DMS53 treated with DMSO at 0.1 percent for 48 hours (cell line): ENCODE data around the gene MYL7.
"Not testable (repeated sequence)": the region's sequence is repeated elsewhere in the genome, so short reads cannot be mapped to it uniquely, and the experiment has no call there.

Source experiments
- DNase-seq: peaks from one replicate; lab custom pipeline; 2025; ENCODE audit not compliant: unreplicated experiment; lab: John Stamatoyannopoulos, UW

MYL7 gene

DNA sequence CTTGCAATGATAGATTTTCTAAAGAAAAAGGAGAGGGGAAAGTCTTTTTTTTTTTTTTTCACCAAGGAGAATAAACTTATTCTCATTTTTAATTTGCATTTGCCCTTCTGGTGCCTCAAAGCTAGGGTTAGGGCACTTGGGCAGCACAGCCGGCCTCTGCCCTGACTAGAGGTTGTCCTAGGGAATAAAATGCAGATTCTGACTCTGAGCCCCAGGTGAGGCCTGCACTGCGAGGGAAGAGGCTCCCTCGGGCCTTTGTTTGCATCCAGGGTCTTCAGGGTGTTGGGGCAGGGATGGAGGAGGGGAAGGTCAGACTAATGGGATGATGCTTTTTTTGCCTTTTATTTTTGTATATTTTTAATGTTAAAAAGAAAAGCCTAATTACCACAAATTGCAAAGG lies 7.8 kb downstream of the MYL7 start:
- no peak for DNase-seq

DNA sequence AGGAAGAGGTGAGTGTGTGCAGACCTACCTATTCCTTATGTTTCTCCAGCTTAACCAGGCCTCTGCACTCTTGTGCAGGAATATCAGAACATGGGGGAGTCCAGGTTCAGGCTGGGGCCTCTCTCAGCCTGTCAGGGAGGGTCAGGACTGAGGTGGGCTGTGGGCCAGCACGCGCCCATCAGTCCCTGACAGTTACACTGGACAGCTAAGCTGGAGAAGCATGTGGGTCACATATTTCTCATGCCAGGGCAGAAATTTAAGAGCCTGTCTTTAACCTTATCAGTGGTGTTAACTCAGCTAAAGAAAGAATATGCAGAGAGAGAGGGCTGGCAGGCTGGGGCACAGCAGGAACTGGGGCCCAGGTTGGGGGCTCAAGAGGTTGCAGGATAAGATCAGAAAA lies 9.1 kb downstream of the MYL7 start:
- DNase-seq: no peak

- DNase-seq: peak; percentile 26
Measured at GRCh38 chr7:44131173-44132029, 9.7 kb downstream of the MYL7 start.

DNA sequence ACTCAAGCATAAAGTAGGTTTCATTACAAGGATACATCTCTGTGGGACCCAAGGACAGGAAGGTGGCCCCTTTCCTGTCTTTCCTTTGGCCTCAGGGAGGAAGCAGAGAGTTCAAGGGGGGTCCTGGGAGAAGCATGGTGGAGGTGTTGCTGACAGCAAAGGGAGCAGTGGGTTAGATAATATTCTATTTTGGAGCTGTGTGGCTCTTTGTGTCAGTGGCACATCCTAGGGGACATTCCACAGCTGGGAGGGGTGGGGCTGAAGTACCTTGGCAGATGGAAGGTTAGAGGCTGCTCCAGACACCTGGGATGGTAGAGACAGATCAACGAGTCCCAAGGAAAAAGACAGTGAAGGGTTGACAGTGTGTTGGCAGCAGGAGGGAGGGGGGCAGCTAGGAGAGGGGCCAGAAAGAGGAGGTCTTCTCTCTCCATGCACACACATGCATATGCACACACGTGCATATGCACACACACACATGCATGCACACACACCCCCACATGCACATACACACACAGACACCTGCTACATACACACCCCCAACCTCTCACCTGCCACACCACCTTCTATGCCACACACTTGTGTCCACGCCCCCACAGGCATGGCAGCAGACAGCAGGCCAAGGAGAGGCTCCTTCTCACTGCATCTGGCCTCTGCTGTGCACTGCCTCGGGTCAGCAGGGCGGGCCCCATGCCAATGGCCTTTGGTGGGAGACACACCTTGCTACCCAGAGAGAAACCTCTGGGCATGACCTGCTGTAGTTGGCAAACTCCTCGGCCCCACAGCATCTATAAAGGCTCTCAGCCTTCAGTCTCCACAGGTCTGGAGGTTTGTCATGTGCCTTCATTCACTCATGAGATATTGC lies 12.2 kb downstream of the MYL7 start:
- DNase-seq: no peak

GRCh38 chr7:44127161-44127560 lies 14.0 kb downstream of the MYL7 start:
- DNase-seq: no peak

DNA sequence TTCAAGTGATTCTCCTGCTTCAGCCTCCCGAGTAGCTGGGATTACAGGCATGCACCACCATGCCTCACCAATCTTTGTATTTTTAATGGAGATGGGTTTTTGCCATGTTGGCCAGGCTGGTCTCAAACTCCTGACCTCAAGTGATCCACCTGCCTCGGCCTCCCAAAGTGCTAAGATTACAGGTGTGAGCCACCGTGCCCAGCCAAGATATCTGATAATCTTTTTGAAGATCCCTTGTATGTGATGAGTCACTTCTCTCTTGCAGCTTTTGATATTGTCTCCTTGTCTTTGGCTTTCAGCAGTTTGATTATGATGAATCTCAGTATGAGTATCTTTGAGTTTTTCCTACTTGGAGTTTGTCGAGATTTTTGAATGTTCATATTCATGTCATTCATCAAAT lies 14.6 kb downstream of the MYL7 start:
- not testable (repeated sequence) for DNase-seq

GRCh38 chr7:44124822-44125202 lies 16.3 kb downstream of the MYL7 start:
- DNase-seq: no peak

DNA sequence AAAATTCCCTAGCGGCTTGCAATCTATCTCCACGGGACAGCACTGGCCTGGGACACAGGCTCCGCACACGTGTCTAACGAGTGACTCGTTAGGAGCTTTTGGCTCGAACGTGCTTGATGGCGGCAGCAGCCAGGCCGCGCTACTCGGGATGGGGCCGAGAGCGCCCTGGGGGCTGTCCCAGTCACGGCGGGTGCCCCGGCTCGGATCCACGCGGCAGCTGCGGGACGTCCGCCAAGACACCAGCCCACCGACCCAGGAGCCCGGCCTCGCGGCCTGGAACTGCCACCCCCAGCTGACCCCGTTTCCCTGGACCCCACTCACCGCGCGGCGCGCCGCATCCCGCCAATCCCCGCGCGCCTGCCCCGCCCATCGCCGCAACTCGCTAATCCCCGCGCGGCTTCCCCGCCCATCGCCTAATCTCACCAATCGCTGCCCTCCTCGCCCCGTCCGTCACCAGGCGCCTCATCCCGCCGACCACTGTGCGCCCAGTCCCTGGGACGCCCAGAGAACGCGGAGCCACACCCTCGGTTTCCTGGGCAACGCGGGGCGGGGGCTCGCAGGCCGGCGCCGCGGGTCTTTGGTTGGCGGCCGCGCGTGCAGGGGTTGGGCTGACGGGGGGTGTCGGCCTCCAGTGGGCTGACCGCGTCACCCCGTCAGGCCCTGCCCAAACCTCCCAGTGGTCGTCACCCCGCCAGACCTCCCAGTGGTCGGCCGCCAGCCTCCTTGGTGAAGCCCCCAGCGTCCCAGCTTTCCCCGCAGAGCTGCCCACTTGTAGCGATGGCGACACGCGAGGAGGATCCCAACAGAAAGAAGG lies 17.7 kb downstream of the MYL7 start, which contains the start of gene POLD2:
TSS of gene POLD2 (minus strand) at position 359 of the 814 bp plus-strand sequence. CDS start 1,495 bp downstream, outside the sequence.
- DNase-seq: peak; percentile 89

- no peak for DNase-seq
Measured at GRCh38 chr7:44122529-44122928, 18.6 kb downstream of the MYL7 start.

GRCh38 chr7:44121761-44122420 lies 19.2 kb downstream of the MYL7 start:
- no peak for DNase-seq

- no peak for DNase-seq
Measured at GRCh38 chr7:44120395-44120794, 20.7 kb downstream of the MYL7 start.

DNA sequence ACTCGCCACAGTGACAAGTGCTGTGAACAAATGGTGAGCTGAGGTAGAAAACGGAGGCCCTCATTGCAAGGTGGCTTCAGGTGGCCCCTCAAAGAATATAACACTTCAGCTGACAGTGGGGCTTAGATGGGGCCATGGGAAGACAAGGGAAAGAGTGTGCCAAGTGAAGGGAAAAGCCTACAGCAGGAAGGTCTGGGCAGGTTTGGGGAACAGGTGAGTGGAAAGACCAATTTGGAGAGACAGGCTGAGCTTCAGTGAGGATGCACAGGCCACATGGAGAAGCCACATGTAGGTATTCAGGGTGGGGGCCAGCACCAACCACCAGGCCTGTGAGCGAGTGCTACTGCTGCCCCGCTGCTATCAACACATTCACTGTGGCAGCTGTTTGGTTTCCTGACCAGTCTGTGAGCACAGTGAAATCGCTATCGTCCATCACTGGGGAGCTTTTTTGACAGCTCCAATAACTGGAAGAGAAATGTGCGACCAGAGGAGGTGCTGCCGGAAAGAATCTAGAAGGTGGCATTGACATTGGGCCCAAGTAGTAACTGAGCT lies 21.2 kb downstream of the MYL7 start:
- DNase-seq: no peak

DNA sequence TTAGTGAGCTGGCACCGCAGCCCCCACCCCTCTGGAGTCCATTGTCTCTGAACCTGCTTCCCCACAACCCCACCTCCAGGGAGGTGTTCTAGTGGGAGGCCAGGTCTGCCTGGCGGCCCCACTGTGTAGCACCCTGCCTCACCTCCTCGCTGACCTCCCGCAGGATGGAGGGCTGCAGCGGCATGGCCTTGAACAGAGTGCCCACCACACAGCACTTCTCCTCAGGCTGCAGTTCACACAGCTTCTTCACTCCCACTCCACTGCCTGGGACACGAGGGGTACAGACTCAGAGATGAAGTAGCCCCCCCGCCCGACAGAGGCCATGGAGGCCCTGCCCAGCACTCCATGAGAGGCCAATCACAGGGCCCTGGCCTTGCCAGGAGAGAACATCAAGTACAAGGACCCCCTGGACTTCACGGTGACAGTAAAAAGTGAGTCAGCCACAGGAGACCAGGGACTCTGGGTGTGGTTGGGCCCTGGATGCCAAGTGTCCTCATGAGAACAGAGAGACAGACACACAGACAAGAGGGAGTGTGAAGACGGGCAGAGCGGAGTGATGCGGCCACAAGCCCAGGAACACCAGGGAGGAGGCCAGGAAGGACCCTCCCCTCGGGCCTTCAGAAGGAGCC lies 23.2 kb downstream of the MYL7 start:
- DNase-seq: no peak

DNA sequence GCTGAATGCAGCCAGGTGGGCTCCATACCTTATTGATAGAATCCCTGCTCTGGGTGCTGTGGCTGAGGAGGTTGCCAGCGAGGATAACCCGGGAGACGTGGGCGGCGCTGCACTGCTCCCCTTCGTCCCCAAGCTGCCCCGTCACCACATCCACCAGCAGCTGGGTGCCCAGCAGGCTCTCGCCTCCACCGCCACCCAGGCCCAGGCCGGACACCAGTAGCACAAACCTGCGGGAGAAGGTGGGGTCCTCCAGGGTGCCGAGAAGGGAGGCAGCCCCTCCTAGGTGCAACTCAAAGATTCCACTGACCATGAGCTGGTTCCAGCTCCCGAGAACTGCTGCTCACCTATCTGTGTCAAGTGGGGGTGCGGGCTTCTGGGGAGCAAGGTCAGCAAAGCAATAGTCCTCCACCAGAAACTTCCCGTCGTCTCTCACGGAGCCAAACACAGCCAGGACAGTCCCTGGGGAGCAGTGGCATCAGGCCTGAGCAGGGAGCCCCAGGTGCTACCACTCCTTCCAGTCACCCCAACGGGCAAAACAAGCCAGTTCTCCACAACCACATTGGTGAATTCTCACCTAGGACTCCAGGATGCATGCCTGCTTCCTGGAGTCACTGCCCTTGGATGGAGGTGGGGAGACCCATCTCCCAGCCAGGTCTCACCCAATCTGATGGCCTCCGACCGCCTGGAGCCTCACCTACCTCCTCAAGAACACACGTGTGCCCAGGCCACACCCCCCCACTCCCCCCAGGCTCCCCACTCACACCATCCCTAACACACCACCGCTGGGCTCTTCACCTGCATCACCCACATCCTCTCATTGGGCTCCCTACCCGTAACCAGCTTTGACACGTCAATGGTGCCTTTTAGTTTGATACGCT lies 24.1 kb downstream of the MYL7 start:
- no peak for DNase-seq

- no peak for DNase-seq
Measured at GRCh38 chr7:44116087-44116788, 24.9 kb downstream of the MYL7 start.

DNA sequence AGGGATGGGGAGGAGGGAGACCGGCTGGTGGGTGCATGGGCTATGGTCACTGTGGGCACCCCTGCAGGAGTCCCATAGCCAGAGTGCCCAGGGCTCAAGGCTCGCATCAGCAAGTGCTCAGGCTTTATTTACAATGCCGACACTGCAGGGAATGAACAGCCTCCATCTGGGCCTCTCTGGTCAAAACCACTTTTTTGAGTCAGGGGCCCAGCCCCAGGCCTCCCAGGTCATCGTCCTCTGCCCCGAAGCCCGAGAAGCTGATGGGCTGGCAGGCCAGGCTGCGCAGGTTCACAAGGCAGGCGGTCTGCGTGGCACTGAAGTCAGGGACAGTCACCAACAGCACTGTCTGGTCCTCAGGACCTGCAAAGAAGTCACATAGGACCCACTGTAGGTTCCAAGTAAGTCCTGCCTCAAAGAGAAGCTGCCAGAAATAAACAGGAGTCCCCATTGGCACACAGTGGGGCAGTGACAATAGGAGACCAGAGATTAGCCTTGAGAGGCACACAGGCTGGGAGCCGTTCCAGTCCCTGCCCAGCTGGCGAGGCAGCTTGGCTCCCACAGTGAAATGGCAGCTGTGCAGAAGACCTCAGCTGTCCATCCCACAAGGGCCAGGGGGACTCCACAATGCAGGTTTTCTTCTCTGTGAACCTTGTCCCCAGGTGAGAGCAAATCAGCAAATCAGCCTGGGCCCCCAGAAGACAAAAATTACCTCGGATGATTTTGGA lies 26.4 kb downstream of the MYL7 start:
- no peak for DNase-seq

DNA sequence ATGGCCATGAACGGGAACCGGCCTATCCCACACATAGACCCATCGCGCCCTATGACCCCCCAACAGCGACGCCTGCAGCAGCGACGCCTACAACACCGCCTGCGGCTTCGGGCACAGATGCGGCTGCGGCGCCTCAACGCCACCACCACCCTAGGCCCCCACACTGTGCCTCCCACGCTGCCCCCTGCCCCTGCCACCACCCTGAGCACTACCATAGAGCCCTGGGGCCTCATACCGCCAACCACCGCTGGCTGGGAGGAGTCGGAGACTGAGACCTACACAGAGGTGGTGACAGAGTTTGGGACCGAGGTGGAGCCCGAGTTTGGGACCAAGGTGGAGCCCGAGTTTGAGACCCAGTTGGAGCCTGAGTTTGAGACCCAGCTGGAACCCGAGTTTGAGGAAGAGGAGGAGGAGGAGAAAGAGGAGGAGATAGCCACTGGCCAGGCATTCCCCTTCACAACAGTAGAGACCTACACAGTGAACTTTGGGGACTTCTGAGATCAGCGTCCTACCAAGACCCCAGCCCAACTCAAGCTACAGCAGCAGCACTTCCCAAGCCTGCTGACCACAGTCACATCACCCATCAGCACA lies 27.3 kb downstream of the MYL7 start:
- no peak for DNase-seq
